ENCODE measurements around the gene ZNF580.

ZNF580 gene

DNA sequence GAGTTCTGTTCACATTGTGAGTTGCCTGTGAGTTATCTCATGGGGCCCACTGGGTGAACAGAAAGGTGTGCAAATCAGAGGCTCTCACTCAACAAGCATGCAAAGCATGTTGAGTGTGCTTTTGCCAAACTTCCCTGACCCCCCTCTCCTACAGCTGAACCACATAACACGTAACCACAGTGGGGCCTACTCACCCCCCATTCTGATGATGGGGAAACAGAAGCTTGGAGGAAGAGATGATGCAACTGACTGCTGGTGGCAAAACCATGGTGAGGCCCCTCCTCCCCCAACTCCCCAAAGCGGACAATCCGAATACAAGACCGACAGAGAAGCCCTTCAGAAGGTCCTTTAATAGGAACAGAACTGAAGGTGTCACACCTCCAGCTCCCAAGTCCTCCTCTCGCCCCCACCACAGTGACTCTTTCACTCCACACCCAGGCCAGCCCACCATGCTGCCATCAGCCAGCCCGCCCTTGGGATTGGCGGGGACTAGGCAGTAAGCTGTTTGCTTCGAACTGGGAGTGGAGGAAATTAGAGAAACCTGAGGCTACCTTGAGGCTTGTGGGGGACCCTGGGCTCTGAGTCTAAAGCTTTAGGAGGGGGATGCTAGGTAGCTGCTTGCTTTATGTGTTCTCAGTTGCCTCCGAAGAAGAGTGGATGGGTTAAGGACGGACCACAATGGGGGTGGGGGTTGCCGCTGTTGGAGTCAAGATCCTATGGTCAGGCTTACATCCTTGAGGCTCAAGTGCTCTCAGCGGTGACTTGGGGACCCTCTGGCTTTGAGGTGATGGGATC lies 20.2 kb upstream of the ZNF580 start (continued):
- TF ChIP-seq OSR1 (CRISPR knock-in tag; IDR thresholded peaks at IDR 0.05) (no peak), ZNF565 (CRISPR knock-in tag; conservative IDR thresholded peaks at IDR 0.05; ENCODE audit: low read depth) (no peak)

DNA sequence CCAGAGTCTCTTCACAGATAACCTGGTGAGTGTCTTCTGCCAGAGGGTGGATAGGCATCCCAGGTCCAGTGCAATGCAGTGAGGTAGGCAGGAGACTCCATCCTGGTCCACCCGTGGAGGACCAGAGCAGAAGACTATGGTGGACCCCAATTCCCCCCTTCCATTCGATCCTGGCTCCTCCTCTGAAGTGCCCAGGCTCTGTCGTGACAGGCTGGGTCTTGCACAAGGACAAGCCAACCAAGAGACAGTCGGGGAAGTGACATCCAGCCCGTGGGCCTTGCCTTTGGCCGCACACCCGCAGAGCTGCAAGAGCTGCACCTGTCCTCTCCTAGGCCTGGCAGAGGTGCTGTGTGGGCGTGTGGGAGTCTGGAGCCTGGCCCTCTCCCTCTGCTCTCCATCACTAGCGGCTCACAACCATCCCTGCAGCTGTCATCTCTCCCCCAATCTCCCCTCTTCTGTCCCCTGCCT lies 19.6 kb upstream of the ZNF580 start:
- TF ChIP-seq, protein P1, sequence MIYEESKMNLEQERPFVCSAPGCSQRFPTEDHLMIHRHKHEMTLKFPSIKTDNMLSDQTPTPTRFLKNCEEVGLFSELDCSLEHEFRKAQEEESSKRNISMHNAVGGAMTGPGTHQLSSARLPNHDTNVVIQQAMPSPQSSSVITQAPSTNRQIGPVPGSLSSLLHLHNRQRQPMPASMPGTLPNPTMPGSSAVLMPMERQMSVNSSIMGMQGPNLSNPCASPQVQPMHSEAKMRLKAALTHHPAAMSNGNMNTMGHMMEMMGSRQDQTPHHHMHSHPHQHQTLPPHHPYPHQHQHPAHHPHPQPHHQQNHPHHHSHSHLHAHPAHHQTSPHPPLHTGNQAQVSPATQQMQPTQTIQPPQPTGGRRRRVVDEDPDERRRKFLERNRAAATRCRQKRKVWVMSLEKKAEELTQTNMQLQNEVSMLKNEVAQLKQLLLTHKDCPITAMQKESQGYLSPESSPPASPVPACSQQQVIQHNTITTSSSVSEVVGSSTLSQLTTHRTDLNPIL (CRISPR knock-in tag; IDR thresholded peaks at IDR 0.05; ENCODE audit: low read depth): no peak
- no peak for TF ChIP-seq ARNTL (CRISPR knock-in tag; IDR thresholded peaks at IDR 0.05; ENCODE audit: borderline replicate concordance, low read depth)
- no peak for TF ChIP-seq GLIS3 (CRISPR knock-in tag; IDR thresholded peaks at IDR 0.05)
- TF ChIP-seq, protein P2, sequence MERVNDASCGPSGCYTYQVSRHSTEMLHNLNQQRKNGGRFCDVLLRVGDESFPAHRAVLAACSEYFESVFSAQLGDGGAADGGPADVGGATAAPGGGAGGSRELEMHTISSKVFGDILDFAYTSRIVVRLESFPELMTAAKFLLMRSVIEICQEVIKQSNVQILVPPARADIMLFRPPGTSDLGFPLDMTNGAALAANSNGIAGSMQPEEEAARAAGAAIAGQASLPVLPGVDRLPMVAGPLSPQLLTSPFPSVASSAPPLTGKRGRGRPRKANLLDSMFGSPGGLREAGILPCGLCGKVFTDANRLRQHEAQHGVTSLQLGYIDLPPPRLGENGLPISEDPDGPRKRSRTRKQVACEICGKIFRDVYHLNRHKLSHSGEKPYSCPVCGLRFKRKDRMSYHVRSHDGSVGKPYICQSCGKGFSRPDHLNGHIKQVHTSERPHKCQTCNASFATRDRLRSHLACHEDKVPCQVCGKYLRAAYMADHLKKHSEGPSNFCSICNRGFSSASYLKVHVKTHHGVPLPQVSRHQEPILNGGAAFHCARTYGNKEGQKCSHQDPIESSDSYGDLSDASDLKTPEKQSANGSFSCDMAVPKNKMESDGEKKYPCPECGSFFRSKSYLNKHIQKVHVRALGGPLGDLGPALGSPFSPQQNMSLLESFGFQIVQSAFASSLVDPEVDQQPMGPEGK (CRISPR knock-in tag; IDR thresholded peaks at IDR 0.05; ENCODE audit: borderline replicate concordance): no peak
- TF ChIP-seq, protein P3, sequence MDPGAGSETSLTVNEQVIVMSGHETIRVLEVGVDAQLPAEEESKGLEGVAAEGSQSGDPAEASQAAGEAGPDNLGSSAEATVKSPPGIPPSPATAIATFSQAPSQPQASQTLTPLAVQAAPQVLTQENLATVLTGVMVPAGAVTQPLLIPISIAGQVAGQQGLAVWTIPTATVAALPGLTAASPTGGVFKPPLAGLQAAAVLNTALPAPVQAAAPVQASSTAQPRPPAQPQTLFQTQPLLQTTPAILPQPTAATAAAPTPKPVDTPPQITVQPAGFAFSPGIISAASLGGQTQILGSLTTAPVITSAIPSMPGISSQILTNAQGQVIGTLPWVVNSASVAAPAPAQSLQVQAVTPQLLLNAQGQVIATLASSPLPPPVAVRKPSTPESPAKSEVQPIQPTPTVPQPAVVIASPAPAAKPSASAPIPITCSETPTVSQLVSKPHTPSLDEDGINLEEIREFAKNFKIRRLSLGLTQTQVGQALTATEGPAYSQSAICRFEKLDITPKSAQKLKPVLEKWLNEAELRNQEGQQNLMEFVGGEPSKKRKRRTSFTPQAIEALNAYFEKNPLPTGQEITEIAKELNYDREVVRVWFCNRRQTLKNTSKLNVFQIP (CRISPR knock-in tag; IDR thresholded peaks at IDR 0.05; ENCODE audit: borderline replicate concordance, low read depth): no peak
- TF ChIP-seq ZC3H10 (CRISPR knock-in tag; IDR thresholded peaks at IDR 0.05): no peak
- TF ChIP-seq PPARA (CRISPR knock-in tag; IDR thresholded peaks at IDR 0.05; ENCODE audit: borderline replicate concordance): no peak
- TF ChIP-seq, protein P4, sequence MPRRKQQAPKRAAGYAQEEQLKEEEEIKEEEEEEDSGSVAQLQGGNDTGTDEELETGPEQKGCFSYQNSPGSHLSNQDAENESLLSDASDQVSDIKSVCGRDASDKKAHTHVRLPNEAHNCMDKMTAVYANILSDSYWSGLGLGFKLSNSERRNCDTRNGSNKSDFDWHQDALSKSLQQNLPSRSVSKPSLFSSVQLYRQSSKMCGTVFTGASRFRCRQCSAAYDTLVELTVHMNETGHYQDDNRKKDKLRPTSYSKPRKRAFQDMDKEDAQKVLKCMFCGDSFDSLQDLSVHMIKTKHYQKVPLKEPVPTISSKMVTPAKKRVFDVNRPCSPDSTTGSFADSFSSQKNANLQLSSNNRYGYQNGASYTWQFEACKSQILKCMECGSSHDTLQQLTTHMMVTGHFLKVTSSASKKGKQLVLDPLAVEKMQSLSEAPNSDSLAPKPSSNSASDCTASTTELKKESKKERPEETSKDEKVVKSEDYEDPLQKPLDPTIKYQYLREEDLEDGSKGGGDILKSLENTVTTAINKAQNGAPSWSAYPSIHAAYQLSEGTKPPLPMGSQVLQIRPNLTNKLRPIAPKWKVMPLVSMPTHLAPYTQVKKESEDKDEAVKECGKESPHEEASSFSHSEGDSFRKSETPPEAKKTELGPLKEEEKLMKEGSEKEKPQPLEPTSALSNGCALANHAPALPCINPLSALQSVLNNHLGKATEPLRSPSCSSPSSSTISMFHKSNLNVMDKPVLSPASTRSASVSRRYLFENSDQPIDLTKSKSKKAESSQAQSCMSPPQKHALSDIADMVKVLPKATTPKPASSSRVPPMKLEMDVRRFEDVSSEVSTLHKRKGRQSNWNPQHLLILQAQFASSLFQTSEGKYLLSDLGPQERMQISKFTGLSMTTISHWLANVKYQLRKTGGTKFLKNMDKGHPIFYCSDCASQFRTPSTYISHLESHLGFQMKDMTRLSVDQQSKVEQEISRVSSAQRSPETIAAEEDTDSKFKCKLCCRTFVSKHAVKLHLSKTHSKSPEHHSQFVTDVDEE (CRISPR knock-in tag; IDR thresholded peaks at IDR 0.05): no peak
- no peak for TF ChIP-seq ISL1 (CRISPR knock-in tag; IDR thresholded peaks at IDR 0.05)
- TF ChIP-seq SNAI2 (CRISPR knock-in tag; IDR thresholded peaks at IDR 0.05): no peak
- TF ChIP-seq ESRRG (CRISPR knock-in tag; IDR thresholded peaks at IDR 0.05): no peak
- TF ChIP-seq ZFP3 (CRISPR knock-in tag; IDR thresholded peaks at IDR 0.05): no peak
- ATAC-seq: no peak

DNA sequence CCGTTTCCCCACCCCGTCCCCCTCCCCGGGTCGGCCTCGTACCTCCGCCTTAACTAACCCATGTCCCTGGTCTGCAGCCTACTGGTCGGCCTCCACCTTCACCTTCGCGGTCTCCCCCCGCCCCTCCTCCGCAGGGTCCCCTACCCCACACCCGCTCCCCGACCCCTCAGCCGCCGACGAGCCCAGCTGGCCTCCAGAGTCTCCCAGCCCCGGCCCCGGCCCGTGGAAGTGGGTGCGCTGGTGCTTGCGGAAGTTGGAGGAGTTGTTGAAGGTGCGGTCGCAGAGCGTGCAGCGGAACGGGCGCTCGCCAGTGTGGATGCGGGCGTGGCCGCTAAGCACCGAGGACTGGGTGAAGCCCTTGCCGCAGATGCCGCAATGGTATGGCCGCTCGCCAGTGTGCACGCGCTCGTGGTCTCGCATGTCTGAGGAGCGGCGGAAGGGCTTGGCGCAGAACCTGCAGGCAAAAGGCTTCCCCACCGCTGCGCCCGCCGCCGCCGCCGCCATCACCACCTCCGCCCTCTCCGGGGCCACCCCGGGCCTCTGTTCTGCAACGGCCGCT lies 19.1 kb upstream of the ZNF580 start:
- no peak for TF ChIP-seq RARB (CRISPR knock-in tag; IDR thresholded peaks at IDR 0.05)

DNA sequence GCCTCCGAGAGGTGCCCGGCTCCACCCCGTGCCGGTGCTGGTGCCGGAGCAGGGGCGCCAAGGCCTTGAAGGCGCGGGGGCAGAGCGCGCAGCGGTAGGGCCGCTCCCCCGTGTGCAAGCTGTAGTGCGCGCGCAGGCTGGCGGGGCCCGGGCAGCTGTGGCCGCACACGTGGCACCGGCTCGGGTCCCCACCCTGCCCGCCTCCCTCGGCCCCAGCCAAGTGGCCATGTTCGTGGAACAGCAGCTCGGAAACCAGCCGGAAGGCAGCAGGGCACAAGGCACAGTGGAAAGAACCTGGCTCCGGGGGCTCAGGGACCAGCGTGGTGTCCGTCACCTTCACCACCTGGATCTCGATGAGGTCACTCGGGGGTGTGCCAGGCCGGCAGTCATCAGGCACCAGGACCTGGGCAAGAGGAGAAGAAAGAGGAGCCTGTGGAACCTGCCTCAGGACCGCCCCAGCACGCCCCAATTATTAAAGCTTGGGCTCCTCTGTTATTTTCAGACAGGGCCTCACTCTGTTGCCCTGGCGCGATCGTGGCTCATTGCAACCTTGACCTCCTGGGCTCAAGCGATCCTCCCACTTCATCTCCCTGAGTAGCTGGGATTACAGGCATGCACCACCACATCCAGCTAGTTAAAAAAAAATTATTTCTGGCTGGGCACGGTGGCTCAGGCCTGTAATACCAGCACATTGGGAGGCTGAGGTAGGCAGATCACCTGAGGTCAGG lies 18.4 kb upstream of the ZNF580 start:
- no peak for ATAC-seq
- no peak for TF ChIP-seq GLIS3 (CRISPR knock-in tag; IDR thresholded peaks at IDR 0.05)
- TF ChIP-seq, protein P1 (CRISPR knock-in tag; IDR thresholded peaks at IDR 0.05; ENCODE audit: low read depth): no peak
- TF ChIP-seq SNAI2 (CRISPR knock-in tag; IDR thresholded peaks at IDR 0.05): no peak
- TF ChIP-seq ZNF565 (CRISPR knock-in tag; conservative IDR thresholded peaks at IDR 0.05; ENCODE audit: low read depth): no peak
- TF ChIP-seq, protein P3 (CRISPR knock-in tag; IDR thresholded peaks at IDR 0.05; ENCODE audit: borderline replicate concordance, low read depth): no peak
- TF ChIP-seq BACH2 (CRISPR knock-in tag; IDR thresholded peaks at IDR 0.05; ENCODE audit: borderline replicate concordance): no peak
- no peak for TF ChIP-seq CSDC2 (CRISPR knock-in tag; IDR thresholded peaks at IDR 0.05)
- no peak for TF ChIP-seq ESRRG (CRISPR knock-in tag; IDR thresholded peaks at IDR 0.05)
- no peak for TF ChIP-seq ISL1 (CRISPR knock-in tag; IDR thresholded peaks at IDR 0.05)
- no peak for TF ChIP-seq TCF4 (CRISPR knock-in tag; IDR thresholded peaks at IDR 0.05; ENCODE audit: borderline replicate concordance)
- TF ChIP-seq TOX (CRISPR knock-in tag; IDR thresholded peaks at IDR 0.05; ENCODE audit: borderline replicate concordance): no peak
- TF ChIP-seq ZC3H10 (CRISPR knock-in tag; IDR thresholded peaks at IDR 0.05): no peak
- no peak for TF ChIP-seq ZFP3 (CRISPR knock-in tag; IDR thresholded peaks at IDR 0.05)
- no peak for TF ChIP-seq PPARA (CRISPR knock-in tag; IDR thresholded peaks at IDR 0.05; ENCODE audit: borderline replicate concordance)
- no peak for TF ChIP-seq ZNF8 (CRISPR knock-in tag; IDR thresholded peaks at IDR 0.05)

More for the DNA sequence above, 19.1 kb upstream of the ZNF580 start:
- no peak for ATAC-seq
